ENCODE data around the gene CALB2. TPM values are rescaled to one million over a fixed set of nuclear protein-coding genes. Genes with fewer than 3 reads are reported as not detected.
A peak's percentile ranks its signal among the peaks of the same experiment; 100 is the strongest.

CALB2 gene
- total RNA-seq, 1 experiment from 2014 or later: 1.6 TPM

DNA sequence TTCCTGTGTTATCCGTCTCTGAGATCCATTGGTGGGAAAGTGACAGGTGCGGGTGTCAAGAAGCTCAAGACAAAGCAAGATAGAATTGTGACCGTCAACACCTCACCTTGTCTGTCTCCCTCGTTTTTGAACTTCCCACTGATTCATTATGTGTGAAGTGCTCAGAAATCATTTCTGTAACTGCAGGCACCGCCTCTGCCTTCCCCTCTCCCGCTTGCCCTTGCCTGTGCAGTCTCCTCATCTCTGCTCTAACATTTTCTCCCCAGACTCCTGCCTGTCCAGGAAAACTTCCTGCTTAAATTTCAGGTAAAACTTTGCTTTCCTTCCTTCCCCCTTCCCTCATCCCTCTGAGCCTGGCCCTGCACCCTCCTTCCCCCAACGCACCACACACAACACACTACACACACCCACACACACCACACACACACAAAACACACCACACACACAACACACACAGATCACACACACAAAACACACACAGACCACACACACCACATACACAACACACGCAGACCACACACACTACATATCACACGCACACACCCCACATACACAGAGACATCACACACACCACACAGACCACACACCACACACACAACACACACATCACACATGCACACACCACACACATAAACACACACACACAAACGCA lies 25.7 kb downstream of the CALB2 start (continued):
- TF ChIP-seq, protein P1, sequence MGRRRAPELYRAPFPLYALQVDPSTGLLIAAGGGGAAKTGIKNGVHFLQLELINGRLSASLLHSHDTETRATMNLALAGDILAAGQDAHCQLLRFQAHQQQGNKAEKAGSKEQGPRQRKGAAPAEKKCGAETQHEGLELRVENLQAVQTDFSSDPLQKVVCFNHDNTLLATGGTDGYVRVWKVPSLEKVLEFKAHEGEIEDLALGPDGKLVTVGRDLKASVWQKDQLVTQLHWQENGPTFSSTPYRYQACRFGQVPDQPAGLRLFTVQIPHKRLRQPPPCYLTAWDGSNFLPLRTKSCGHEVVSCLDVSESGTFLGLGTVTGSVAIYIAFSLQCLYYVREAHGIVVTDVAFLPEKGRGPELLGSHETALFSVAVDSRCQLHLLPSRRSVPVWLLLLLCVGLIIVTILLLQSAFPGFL (CRISPR knock-in tag; IDR thresholded peaks at IDR 0.05; ENCODE audit: borderline replicate concordance): no peak
- TF ChIP-seq SOX15 (CRISPR knock-in tag; IDR thresholded peaks at IDR 0.05) (no peak), OVOL2 (CRISPR knock-in tag; IDR thresholded peaks at IDR 0.05; ENCODE audit: borderline replicate concordance) (no peak), ZNF138 (CRISPR knock-in tag; conservative IDR thresholded peaks at IDR 0.05) (no peak), NR2C2 (CRISPR knock-in tag; IDR thresholded peaks at IDR 0.05) (no peak)

DNA sequence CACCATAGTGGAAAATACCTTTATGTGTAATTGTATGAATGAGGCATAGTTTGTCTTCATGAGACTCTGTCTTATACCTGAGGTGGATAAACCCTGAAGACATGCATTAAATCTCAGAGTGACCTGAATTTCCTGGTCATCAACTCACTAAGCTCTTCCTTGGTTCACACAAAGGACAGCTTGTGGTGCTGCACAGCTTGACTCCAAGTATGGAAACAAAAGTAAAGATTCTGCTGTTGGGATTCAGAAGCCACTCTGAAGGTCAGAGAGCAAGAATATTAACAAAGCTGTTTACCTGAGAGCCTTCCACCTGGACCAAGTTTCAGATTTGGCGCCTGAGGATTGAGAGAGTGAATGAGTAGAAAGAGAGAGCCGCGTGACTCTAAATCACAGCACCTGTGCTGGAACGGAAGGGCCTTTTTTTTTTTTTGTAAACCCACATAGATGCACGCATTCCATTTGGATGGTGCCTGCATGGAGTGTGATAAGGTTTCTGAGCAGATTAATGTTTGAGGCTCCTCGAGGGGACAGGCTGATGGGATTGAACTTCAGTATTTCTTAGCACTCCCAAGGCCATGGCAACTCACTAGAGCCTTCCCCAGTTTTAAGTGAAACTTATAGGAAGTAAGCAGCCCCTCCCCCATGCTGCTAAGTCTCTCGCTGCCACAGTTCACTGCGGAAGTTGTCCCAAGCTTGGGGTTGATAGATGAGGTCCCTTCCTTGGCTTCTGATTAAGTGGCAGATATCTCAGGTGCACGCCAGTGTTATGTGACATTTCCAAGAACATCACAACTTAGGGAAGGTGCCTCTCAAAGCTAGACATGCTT lies 28.7 kb downstream of the CALB2 start:
- Mint-ChIP-seq H3K9me3 (no peaks in the 10 kb centered on the region), H3K27ac (peak overlapping the region; percentile 95), H3K36me3 (no peaks in the 10 kb centered on the region), H3K27me3 (ENCODE audit: low read depth) (no peaks in the 10 kb centered on the region; the same call in 1 of the 2 replicates), H3K4me3 (peak overlapping the region; percentile 29), H3K4me1 (peaks cover 75% of the 10 kb centered on the region)
- ATAC-seq: peak; percentile 37
- ChIA-PET POLR2A (interaction anchor here (1.1 kb wide), 1 partner anchor 20 kb away, joined by 3 read pairs; no protein-coding TSS in a partner anchor), CTCF (interaction anchor here (0.7 to 8.8 kb wide), 7 partner anchors 20 to 221 kb away, joined by 3 to 75 read pairs (median 8); no protein-coding TSS in a partner anchor)
- no peak for DNase-seq (ENCODE audit: low spot score)
- TF ChIP-seq EMX1 (CRISPR knock-in tag; IDR thresholded peaks at IDR 0.05): no peak
- no peak for TF ChIP-seq ZNF232 (CRISPR knock-in tag; IDR thresholded peaks at IDR 0.05)
- TF ChIP-seq PRRX2 (CRISPR knock-in tag; IDR thresholded peaks at IDR 0.05): no peak
- no peak for TF ChIP-seq NFE2L1 (CRISPR knock-in tag; IDR thresholded peaks at IDR 0.05)
- no peak for TF ChIP-seq ZNF416 (CRISPR knock-in tag; IDR thresholded peaks at IDR 0.05)
- TF ChIP-seq, protein P2, sequence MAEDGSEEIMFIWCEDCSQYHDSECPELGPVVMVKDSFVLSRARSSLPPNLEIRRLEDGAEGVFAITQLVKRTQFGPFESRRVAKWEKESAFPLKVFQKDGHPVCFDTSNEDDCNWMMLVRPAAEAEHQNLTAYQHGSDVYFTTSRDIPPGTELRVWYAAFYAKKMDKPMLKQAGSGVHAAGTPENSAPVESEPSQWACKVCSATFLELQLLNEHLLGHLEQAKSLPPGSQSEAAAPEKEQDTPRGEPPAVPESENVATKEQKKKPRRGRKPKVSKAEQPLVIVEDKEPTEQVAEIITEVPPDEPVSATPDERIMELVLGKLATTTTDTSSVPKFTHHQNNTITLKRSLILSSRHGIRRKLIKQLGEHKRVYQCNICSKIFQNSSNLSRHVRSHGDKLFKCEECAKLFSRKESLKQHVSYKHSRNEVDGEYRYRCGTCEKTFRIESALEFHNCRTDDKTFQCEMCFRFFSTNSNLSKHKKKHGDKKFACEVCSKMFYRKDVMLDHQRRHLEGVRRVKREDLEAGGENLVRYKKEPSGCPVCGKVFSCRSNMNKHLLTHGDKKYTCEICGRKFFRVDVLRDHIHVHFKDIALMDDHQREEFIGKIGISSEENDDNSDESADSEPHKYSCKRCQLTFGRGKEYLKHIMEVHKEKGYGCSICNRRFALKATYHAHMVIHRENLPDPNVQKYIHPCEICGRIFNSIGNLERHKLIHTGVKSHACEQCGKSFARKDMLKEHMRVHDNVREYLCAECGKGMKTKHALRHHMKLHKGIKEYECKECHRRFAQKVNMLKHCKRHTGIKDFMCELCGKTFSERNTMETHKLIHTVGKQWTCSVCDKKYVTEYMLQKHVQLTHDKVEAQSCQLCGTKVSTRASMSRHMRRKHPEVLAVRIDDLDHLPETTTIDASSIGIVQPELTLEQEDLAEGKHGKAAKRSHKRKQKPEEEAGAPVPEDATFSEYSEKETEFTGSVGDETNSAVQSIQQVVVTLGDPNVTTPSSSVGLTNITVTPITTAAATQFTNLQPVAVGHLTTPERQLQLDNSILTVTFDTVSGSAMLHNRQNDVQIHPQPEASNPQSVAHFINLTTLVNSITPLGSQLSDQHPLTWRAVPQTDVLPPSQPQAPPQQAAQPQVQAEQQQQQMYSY (CRISPR knock-in tag; IDR thresholded peaks at IDR 0.05): no peak
- no peak for TF ChIP-seq NR1H2 (CRISPR knock-in tag; IDR thresholded peaks at IDR 0.05)
- TF ChIP-seq TEAD1 (CRISPR knock-in tag; IDR thresholded peaks at IDR 0.05): no peak
- TF ChIP-seq, protein P3, sequence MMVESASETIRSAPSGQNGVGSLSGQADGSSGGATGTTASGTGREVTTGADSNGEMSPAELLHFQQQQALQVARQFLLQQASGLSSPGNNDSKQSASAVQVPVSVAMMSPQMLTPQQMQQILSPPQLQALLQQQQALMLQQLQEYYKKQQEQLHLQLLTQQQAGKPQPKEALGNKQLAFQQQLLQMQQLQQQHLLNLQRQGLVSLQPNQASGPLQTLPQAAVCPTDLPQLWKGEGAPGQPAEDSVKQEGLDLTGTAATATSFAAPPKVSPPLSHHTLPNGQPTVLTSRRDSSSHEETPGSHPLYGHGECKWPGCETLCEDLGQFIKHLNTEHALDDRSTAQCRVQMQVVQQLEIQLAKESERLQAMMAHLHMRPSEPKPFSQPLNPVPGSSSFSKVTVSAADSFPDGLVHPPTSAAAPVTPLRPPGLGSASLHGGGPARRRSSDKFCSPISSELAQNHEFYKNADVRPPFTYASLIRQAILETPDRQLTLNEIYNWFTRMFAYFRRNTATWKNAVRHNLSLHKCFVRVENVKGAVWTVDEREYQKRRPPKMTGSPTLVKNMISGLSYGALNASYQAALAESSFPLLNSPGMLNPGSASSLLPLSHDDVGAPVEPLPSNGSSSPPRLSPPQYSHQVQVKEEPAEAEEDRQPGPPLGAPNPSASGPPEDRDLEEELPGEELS (CRISPR knock-in tag; IDR thresholded peaks at IDR 0.05): no peak
- TF ChIP-seq ZNF423 (CRISPR knock-in tag; IDR thresholded peaks at IDR 0.05): 0 out of 2 replicates have a peak, but pooled peaks have one; percentile 60
- TF ChIP-seq, protein P4, sequence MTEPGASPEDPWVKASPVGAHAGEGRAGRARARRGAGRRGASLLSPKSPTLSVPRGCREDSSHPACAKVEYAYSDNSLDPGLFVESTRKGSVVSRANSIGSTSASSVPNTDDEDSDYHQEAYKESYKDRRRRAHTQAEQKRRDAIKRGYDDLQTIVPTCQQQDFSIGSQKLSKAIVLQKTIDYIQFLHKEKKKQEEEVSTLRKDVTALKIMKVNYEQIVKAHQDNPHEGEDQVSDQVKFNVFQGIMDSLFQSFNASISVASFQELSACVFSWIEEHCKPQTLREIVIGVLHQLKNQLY (CRISPR knock-in tag; IDR thresholded peaks at IDR 0.05): no peak
- no peak for TF ChIP-seq KAT7 (CRISPR knock-in tag; IDR thresholded peaks at IDR 0.05; ENCODE audit: borderline replicate concordance)
- no peak for TF ChIP-seq CREB1 (CRISPR knock-in tag; IDR thresholded peaks at IDR 0.05)
- TF ChIP-seq FOXK1 (CRISPR knock-in tag; IDR thresholded peaks at IDR 0.05): 0 out of 2 replicates have a peak, but pooled peaks have one; percentile 23
- TF ChIP-seq, protein P5, sequence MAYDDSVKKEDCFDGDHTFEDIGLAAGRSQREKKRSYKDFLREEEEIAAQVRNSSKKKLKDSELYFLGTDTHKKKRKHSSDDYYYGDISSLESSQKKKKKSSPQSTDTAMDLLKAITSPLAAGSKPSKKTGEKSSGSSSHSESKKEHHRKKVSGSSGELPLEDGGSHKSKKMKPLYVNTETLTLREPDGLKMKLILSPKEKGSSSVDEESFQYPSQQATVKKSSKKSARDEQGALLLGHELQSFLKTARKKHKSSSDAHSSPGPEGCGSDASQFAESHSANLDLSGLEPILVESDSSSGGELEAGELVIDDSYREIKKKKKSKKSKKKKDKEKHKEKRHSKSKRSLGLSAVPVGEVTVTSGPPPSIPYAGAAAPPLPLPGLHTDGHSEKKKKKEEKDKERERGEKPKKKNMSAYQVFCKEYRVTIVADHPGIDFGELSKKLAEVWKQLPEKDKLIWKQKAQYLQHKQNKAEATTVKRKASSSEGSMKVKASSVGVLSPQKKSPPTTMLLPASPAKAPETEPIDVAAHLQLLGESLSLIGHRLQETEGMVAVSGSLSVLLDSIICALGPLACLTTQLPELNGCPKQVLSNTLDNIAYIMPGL (CRISPR knock-in tag; IDR thresholded peaks at IDR 0.05): no peak
- TF ChIP-seq ETV6 (CRISPR knock-in tag; IDR thresholded peaks at IDR 0.05): peak; percentile 39; the same call in 1 of the 2 replicates
- TF ChIP-seq, protein P6, sequence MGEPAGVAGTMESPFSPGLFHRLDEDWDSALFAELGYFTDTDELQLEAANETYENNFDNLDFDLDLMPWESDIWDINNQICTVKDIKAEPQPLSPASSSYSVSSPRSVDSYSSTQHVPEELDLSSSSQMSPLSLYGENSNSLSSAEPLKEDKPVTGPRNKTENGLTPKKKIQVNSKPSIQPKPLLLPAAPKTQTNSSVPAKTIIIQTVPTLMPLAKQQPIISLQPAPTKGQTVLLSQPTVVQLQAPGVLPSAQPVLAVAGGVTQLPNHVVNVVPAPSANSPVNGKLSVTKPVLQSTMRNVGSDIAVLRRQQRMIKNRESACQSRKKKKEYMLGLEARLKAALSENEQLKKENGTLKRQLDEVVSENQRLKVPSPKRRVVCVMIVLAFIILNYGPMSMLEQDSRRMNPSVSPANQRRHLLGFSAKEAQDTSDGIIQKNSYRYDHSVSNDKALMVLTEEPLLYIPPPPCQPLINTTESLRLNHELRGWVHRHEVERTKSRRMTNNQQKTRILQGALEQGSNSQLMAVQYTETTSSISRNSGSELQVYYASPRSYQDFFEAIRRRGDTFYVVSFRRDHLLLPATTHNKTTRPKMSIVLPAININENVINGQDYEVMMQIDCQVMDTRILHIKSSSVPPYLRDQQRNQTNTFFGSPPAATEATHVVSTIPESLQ (CRISPR knock-in tag; IDR thresholded peaks at IDR 0.05): no peak
- TF ChIP-seq, protein P7, sequence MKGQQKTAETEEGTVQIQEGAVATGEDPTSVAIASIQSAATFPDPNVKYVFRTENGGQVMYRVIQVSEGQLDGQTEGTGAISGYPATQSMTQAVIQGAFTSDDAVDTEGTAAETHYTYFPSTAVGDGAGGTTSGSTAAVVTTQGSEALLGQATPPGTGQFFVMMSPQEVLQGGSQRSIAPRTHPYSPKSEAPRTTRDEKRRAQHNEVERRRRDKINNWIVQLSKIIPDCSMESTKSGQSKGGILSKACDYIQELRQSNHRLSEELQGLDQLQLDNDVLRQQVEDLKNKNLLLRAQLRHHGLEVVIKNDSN (CRISPR knock-in tag; IDR thresholded peaks at IDR 0.05): no peak

All from WTC11 (cell line).